Fibroblast of the aortic adventitia (primary cell): Measurements from ENCODE around the gene NUAK1. TPM values are rescaled to one million over a fixed set of nuclear protein-coding genes. Genes with fewer than 3 reads are reported as not detected.

Experiments
- DNase-seq: peaks from one replicate; pipeline ENCODE4 v3.0.0-alpha.2; 2010; ENCODE audit warnings: low read depth
- H3K4me3 ChIP-seq: 2 replicates; pipeline ENCODE4 v1.5.1; 2011; ENCODE audit warnings: low read depth, mild to moderate bottlenecking, control low read depth, low read length, moderate library complexity
- CTCF ChIP-seq: IDR thresholded peaks from 2 replicates; pipeline ENCODE4 v1.5.1; 2011; ENCODE audit warnings: mild to moderate bottlenecking, low read length, control low read depth, inconsistent platforms; ENCODE audit not compliant: insufficient read depth
- total RNA-seq: library from RNA; depleted of rRNA; stranded (reverse); fragments of >200 nt; gene quantifications from 2 replicates; pipeline ENCODE4 v1.2.3, GENCODE V29; 2012; ENCODE audit warnings: low replicate concordance

NUAK1 gene
- total RNA-seq, 1 donor: 3.0 TPM

GRCh38 chr12:106065506-106065905 is 73.2 kb downstream of the NUAK1 start:
- H3K4me3 ChIP-seq: no peak overlapping the region
- DNase-seq: no peak
- TF ChIP-seq CTCF: no peak

GRCh38 chr12:106064721-106065021 is 74.1 kb downstream of the NUAK1 start:
- no peak for TF ChIP-seq CTCF
- H3K4me3 ChIP-seq: no peak overlapping the region
- DNase-seq: no peak

- H3K4me3 ChIP-seq: no peak overlapping the region
- DNase-seq: no peak
- TF ChIP-seq CTCF: no peak
Observed at GRCh38 chr12:106063826-106064720, 74.7 kb downstream of the NUAK1 start.

- TF ChIP-seq CTCF: no peak
- no peak for DNase-seq
- H3K4me3 ChIP-seq: no peak overlapping the region
Observed at GRCh38 chr12:106062693-106063092, 76.1 kb downstream of the NUAK1 start.

- peak; percentile 65 for DNase-seq
- TF ChIP-seq CTCF: no peak
- H3K4me3 ChIP-seq: no peak overlapping the region
Observed at GRCh38 chr12:106058256-106059182, 80.2 kb downstream of the NUAK1 start.

- no peak for DNase-seq
- no peak for TF ChIP-seq CTCF
- H3K4me3 ChIP-seq: no peak overlapping the region
Observed at GRCh38 chr12:106054049-106054448, 84.7 kb downstream of the NUAK1 start.
